Right cardiac atrium (tissue), 5 donors: Measurements from ENCODE around the gene VSIG10. TPM values are rescaled to one million over a fixed set of nuclear protein-coding genes. Genes with fewer than 3 reads are reported as not detected.

Source experiments
- ATAC-seq, 2 donors: fragments of 200-7000 bp; cut with Tn5 transposase; one replicate each; pipeline versions ENCODE4 v1.8.0 to v1.9.1; 2020; ENCODE audit warnings: moderate library complexity in 2 of 2, mild to moderate bottlenecking in 1 of 2
- DNase-seq, 3 donors: peaks; one replicate each; pipeline ENCODE4 v3.0.0-alpha.2; 2020
- H3K27ac ChIP-seq: one replicate; pipeline ENCODE4 v1.5.1; 2013; ENCODE audit warnings: mild to moderate bottlenecking, low read length, control low read depth, moderate library complexity
- H3K27me3 ChIP-seq: one replicate; pipeline ENCODE4 v1.6.1; 2013; ENCODE audit not compliant: control insufficient read depth, insufficient read depth
- H3K4me1 ChIP-seq: one replicate; pipeline ENCODE4 v1.6.1; 2013; ENCODE audit warnings: low read length; ENCODE audit not compliant: control insufficient read depth, insufficient read depth
- H3K4me3 ChIP-seq: one replicate; pipeline ENCODE4 v1.5.1; 2013; ENCODE audit warnings: low read length, control low read depth
- H3K9me3 ChIP-seq: one replicate; pipeline ENCODE4 v1.6.1; 2013; ENCODE audit warnings: low read length; ENCODE audit not compliant: control insufficient read depth
- WGBS: extraction: QIAGEN DNeasy Blood & Tissue Kit; methylation state at CpG from one replicate; pipeline ENCODE4 v1.1.7; 2013; 5-methylcytosine and 5-hydroxymethylcytosine counted together
- intact Hi-C, 4 donors: fragments of 100-400 bp; cut with DNase I; formaldehyde crosslinking; loops; one replicate each; pipeline versions ENCODE4 v1.11.0 to v1.14.0; 2022 to 2023
- polyA plus RNA-seq: library from polyadenylated mRNA; stranded (reverse); fragments of 200-250 nt; gene quantifications from one replicate; pipeline ENCODE4 v1.2.3, GENCODE V29; 2013
- total RNA-seq, 4 donors: library from RNA; stranded (reverse); fragmentation: NEBNext Ultra II Directional; extraction: Animal tissue kit (Norgen Biotek cat#: 25700); gene quantifications; one replicate each; pipeline ENCODE4 v1.2.1, GENCODE V29; 2021
- donor health status: healthy with polysubstance abuse.
- donor health status: DM: no; HTN: yes; CAD: no.
- donor health status: DM: no; HTN: no; CAD: no.
- donor health status: DM: no; HTN: yes; CAD: no; lungs with severe emphysema.
- donor health status: DM: yes; HTN: yes; CAD: no.

VSIG10 gene
- total and polyA plus RNA-seq, 5 donors = 6.3 to 14.7 (median 14.2) TPM

DNA sequence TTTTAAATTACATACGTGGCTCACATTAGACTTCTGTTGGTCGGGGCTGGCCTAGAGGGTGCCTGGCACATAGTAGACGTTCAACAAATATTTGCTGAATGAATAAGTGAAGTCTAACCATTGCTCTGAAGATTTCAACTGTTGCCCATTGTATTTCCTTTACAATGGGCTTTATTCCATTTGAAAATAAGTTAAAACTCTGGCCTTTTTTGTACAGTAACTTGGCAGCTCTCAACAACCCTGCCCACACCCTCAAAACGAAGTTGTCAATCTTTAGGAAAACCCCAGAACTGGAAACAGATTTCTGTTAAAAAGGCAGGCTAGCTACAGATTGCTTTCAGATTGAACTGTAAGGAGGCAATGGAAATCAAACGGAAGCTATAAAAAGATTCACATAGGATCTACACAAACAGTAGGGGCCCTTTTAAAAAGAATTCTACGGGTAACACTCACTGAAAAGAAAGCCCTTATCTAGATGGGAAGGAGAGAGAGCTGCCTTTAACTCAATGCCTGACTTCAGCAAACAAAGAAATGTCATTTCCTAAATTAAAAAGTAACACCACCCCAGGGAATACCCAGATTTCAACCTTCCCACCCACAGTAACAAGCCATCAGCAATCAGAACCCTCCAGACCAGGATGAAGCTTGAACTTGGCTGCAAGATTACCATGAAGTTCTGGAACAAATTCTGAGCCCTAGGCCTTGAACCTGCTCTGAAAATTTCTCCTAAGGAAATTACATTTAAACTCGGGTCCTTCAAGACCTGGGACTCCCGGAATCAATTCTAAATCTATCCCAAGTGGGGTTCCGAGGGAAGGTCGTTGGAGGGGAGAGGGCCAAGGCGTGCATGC, 44.2 kb downstream of the VSIG10 start:
- peak in 1 of 2 donors; percentile 32 for ATAC-seq
- WGBS = 17% methylated on average over 11 of the region's 11 CpGs
- no peak for DNase-seq
- Histone ChIP-seq H3K27ac (peak overlapping the region; percentile 99), H3K4me3 (peak overlapping the region; percentile 100), H3K4me1 (no peaks in the 10 kb centered on the region), H3K27me3 (no peaks in the 10 kb centered on the region), H3K9me3 (no peaks in the 10 kb centered on the region)
- intact Hi-C loops = no loop called here

DNA sequence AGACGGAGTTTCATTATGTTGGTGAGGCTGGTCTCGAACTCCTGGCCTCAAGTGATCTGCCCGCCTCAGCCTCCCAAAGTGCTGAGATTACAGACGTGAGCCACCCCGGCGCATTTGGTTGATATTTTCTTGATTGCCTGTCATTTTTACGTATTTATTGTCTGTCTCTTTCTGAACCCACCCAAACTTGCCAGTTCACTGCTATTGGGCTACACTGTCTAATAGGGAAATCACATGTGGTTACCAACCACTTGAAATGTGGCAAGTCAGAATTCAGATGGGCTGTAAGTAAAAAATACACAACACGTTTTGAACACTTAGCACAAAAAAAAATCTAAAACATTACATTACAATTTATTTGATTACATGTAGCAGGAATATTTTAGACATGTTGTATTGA, 44.9 kb downstream of the VSIG10 start:
- WGBS = 87% methylated on average over 8 of the region's 8 CpGs
- no peak overlapping the region for H3K4me3 ChIP-seq
- no peak overlapping the region for H3K27ac ChIP-seq
- no peaks in the 10 kb centered on the region for H3K4me1 ChIP-seq
- no peaks in the 10 kb centered on the region for H3K27me3 ChIP-seq
- DNase-seq (no peak), ATAC-seq (no peak)
- intact Hi-C loops = no loop called here
- no peaks in the 10 kb centered on the region for H3K9me3 ChIP-seq

DNA sequence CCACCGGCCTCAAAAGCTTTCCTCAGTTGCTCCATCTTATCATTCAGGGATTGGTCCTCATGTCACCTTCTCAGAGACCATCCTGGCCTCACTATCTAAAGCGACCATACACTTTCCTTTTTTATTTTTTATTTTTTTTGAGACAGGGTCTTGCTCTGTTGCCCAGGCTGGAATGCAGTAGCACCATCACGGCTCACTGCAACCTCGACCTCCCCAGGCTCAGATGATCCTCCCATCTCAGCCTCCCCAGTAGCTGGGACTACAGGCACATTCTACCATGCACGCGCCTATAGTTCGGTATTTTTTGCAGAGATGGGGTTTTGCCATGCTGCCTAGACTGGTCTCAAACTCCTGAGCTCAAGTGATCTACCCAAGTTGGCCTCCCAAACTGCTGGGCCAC, 45.6 kb downstream of the VSIG10 start:
- H3K27me3 ChIP-seq = no peaks in the 10 kb centered on the region
- intact Hi-C loops = no loop called here
- no peaks in the 10 kb centered on the region for H3K9me3 ChIP-seq
- ATAC-seq (no peak), DNase-seq (no peak)
- WGBS = 96% methylated on average over 7 of the region's 7 CpGs
- no peak overlapping the region for H3K27ac ChIP-seq
- no peak overlapping the region for H3K4me3 ChIP-seq
- H3K4me1 ChIP-seq = no peaks in the 10 kb centered on the region

DNA sequence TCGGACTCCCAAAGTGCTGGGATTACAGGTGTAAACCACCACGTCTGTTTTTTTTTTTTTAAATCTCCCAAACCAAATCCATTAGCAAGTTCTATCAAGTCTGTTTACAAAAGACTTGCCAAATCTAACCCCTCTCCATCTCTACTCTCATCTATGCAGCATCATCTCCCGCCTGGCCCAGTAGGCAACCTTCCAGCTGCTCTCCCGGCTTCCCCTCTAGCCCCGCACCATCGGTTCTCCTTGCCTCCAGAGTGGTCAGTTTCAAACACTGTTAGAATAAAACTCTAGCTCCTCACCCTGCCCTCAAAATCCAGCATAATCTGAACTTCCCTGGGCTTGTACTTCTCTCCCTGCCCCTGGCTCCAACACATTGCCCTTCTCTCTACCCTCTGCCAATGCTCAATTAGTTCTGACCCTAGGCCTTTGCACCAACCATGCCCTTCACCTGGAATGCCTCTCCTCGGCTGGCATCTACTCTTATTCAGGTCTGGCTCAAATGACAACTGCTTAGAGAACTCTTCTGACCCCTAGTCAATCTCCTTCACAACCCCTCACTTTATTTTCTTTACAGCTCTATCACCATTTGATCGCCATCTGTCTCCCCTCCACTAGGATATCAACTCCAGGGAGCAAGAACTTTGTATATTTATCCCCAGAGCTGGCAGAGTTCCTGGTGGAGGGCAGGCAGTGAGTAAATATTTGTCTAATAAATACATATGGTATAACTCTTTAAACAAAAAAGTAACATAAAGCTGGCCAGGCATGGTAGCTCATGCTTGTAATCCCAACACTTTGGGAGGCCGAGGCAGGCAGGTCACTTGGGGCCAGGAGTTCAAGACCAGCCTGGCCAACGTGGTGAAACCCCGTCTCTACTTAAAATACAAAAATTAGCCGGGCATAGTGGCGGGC, 47.7 kb downstream of the VSIG10 start:
- H3K4me3 ChIP-seq = no peak overlapping the region
- no peak for ATAC-seq
- H3K4me1 ChIP-seq = peaks cover 11% of the 10 kb centered on the region
- H3K9me3 ChIP-seq = no peaks in the 10 kb centered on the region
- H3K27ac ChIP-seq = peak overlapping the region; percentile 5
- intact Hi-C loops = no loop called here
- WGBS = 70% methylated on average over 13 of the region's 13 CpGs
- no peaks in the 10 kb centered on the region for H3K27me3 ChIP-seq
- DNase-seq = no peak

DNA sequence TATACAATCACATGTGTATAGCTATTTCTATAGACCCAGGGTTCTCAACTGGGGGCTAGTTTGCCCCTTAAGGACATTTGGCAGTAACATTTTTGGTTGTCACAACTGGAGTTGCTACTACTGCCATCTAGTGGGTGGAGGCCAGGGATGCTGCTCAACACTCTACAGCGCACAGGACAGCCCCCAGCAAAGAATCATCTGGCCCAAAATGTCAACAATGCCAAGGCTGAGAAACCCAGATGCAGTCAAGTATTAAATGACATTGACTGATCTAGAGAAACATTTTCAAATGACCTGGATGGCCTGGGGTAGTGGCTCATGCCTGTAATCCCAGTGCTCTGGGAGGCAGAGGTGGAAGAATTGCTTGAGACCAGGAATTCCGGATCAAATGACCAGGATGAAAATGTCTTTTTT, 48.7 kb downstream of the VSIG10 start:
- Histone ChIP-seq H3K27me3 (no peaks in the 10 kb centered on the region), H3K4me3 (no peak overlapping the region), H3K4me1 (peaks cover 11% of the 10 kb centered on the region), H3K9me3 (no peaks in the 10 kb centered on the region), H3K27ac (no peak overlapping the region)
- DNase-seq (peak in 2 of 3 donors; percentile 44 to 61), ATAC-seq (peak in 1 of 2 donors; percentile 39)
- intact Hi-C loops = no loop called here
- whole genome bisulfite sequencing = 64% methylated on average over 2 of the region's 2 CpGs

DNA sequence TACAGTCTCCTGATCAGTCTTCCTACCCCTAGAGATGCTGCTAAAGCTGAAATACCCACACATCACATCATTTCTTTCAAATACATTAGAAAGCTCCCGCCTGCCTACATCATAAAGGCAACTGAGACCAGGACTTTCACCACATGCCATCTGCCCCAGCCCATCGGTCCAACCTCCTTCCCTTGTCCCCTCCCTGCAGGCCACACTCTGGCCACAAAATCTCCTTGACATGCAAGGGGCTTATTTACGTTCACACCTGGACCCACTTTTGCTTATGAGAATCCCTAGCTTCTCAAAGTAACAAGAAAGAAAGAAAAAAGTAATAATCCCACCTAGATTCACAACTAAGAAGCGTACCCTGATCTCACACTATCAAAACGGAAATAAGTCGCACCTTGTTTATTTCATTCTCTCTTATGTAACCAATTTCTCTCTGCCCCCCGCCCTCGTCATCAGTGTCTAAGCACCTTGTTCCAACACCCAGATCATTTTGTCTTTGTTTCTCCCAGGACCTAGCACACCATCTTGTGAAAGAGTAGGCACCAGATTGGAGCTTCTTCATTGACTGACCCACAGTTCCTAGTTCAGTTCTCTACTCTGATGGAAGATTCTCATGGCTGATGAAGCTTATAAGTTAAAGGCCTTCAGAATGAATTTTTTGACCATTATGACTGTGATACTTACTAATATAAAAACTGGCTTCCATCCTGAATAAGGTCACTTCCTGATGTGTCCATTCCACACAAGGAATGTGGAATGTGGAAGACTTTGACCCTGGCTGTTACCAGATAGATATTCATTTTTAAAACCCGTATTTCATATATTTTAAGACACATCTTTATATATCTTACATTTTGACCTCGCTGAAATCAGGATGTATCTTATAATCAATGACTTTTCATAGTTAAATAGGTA, 50.5 kb downstream of the VSIG10 start:
- Histone ChIP-seq H3K4me3 (no peak overlapping the region), H3K27me3 (no peaks in the 10 kb centered on the region), H3K27ac (peak overlapping the region; percentile 83), H3K4me1 (peaks cover 11% of the 10 kb centered on the region), H3K9me3 (no peaks in the 10 kb centered on the region)
- ATAC-seq (no peak), DNase-seq (no peak)
- intact Hi-C loops = no loop called here
- 90% methylated on average over 10 of the region's 10 CpGs for WGBS

DNA sequence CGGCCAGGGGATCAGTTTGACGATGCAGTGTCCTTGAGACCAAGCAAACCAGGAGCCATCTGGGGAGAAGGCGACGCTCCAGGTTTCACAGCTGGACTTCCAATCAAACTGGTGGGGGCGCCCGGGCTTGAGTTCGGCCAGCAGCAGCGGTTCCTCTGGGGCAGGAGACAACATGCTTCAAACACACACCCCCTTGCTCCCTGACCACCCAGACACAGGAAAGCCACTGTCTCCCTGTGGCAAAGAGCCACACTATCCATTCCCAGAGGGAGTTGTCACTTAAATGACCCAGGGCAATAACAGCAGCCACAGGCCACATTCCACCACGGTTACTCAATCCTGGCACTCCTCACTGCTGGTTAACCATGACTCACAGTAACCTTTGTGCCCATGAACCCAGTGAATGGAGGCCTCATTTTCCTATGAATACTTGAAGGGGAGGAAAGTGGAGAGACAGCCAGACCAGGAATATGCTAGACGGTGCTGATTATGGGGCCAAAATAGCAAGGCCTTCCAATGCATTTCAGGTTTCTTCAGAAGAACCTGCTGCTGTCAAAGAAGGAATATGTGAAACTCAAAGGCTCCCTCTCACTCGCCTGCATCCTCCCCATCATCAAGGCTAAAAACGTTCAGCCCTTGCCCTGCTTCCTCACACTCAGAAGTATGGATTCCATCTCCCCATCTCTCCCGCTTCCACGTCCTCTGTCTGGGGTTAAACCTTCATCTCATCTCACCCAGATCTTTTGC, 51.3 kb downstream of the VSIG10 start:
- DNase-seq (peak; percentile 84 to 87 (median 87)), ATAC-seq (peak; percentile 94 to 96)
- H3K27me3 ChIP-seq = no peaks in the 10 kb centered on the region
- peak overlapping the region; percentile 83 for H3K27ac ChIP-seq
- intact Hi-C loops = no loop called here
- H3K4me3 ChIP-seq = no peak overlapping the region
- H3K4me1 ChIP-seq = peaks cover 11% of the 10 kb centered on the region
- H3K9me3 ChIP-seq = no peaks in the 10 kb centered on the region
- 43% methylated on average over 14 of the region's 14 CpGs for WGBS

DNA sequence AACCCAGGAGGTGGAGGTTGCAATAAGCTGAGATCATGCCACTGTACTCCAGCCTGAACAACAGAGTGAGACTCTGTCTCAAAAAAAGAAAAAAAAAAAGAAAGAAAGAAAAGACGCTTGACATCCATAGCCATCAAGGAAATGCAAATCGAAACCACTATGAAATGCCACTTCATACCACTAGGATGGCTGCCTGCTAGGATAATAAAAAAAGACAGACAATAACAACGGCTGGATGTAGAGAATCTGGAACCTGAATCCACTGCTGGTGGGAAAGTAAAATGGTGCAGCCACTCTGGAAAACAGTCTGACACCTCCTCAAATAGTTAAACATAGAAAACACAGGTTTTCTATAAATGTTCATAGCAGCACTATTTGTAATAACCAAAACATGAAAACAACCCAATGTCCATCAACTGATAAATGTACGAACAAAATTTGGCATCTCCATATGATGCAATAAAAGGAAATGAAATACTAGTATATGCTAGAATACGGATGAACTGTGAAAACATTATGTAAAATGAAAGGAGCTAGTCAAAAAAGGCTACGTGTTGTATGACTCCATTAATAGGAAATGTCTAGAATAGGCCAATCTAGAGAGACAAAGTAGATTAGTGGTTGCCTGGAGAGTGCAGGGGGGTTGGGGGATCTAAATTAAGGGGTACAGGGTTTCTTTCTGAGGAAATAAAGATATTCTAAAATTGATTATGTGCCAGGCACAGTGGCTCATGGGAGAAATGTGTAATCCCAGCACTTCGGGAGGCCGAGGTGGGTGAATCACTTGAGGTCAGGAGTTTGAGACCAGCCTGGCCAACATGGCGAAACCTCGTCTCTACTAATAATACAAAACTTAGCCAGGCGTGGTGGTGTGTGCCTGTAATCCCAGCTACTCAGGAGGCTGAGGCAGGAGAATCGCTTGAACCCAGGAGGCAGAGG, 52.6 kb downstream of the VSIG10 start:
- no peaks in the 10 kb centered on the region for H3K27me3 ChIP-seq
- no peak overlapping the region for H3K4me3 ChIP-seq
- intact Hi-C loops = no loop called here
- H3K4me1 ChIP-seq = peaks cover 11% of the 10 kb centered on the region
- no peaks in the 10 kb centered on the region for H3K9me3 ChIP-seq
- no peak for DNase-seq
- 90% methylated on average over 12 of the region's 12 CpGs for WGBS
- no peak for ATAC-seq
- H3K27ac ChIP-seq = peak overlapping the region; percentile 83

DNA sequence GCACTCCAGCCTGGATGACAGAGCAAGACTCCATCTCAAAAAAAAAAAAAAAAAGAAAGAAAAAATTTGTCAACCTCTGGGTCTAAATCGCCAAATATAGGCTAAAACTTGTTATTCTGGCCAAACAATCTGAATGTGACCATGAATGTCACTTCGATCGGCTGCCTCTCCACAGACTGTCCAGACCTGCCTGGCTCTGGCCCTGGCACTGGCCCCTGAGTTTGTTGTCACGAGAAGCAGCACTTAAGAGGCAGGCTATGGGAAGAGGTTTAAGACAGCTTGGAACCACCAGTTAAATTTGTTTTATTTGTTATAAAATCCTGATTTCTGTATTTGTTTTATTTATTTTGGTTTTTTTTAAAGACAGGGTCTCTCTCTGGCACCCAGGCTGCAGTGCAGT, 57.4 kb downstream of the VSIG10 start:
- 90% methylated on average over 4 of the region's 4 CpGs for whole genome bisulfite sequencing
- Histone ChIP-seq H3K9me3 (no peaks in the 10 kb centered on the region), H3K27me3 (no peaks in the 10 kb centered on the region), H3K4me1 (no peaks in the 10 kb centered on the region), H3K4me3 (no peak overlapping the region), H3K27ac (no peak overlapping the region)
- no peak for ATAC-seq
- intact Hi-C loops = no loop called here
- DNase-seq = no peak
